Parathyroid adenoma (tissue), 2 donors: ENCODE data around the gene POLR3H.
A peak's percentile ranks its signal among the peaks of the same experiment; 100 is the strongest.

Experiments
- H2AFZ ChIP-seq: fragments of 300-600 bp; sonication (generic); one replicate; pipeline ENCODE4 v1.7.0; 2017; ENCODE audit warnings: antibody characterized with exemption, mild to moderate bottlenecking
- H3K27ac ChIP-seq: fragments of 300-600 bp; sonication (generic); one replicate; pipeline ENCODE4 v1.7.0; 2017
- H3K27me3 ChIP-seq: fragments of 300-600 bp; sonication (generic); one replicate; pipeline ENCODE4 v1.7.0; 2017; ENCODE audit warnings: low read length; ENCODE audit not compliant: control insufficient read depth, insufficient read depth
- H3K36me3 ChIP-seq: fragments of 300-600 bp; sonication (generic); one replicate; pipeline ENCODE4 v1.7.0; 2017; ENCODE audit warnings: low read length; ENCODE audit not compliant: control insufficient read depth, insufficient read depth
- H3K4me1 ChIP-seq: fragments of 300-600 bp; sonication (generic); one replicate; pipeline ENCODE4 v1.7.0; 2017; ENCODE audit warnings: control low read depth
- H3K4me2 ChIP-seq: fragments of 300-600 bp; sonication (generic); one replicate; pipeline ENCODE4 v1.7.0; 2017; ENCODE audit warnings: low read length
- H3K4me3 ChIP-seq: fragments of 300-600 bp; sonication (generic); one replicate; pipeline ENCODE4 v1.7.0; 2017; ENCODE audit warnings: low read depth, low read length
- H3K79me2 ChIP-seq: fragments of 300-600 bp; sonication (generic); one replicate; pipeline ENCODE4 v1.7.0; 2017; ENCODE audit warnings: control low read depth
- H3K9ac ChIP-seq: fragments of 300-600 bp; sonication (generic); one replicate; pipeline ENCODE4 v1.7.0; 2017; ENCODE audit warnings: mild to moderate bottlenecking
- H3K9me3 ChIP-seq: fragments of 300-600 bp; sonication (generic); one replicate; pipeline ENCODE4 v1.7.0; 2017; ENCODE audit warnings: low read length; ENCODE audit not compliant: control insufficient read depth
- CTCF ChIP-seq: fragments of 300-600 bp; sonication (generic); IDR thresholded peaks from one replicate; pipeline ENCODE4 v1.7.0; 2017; ENCODE audit warnings: antibody characterized with exemption, mild to moderate bottlenecking
- donor health status: primary hyperparathyroidism.

The POLR3H gene

GRCh38 chr22:41487037-41487935 lies 57.0 kb downstream of the POLR3H start:
- Histone ChIP-seq H3K27me3 (no peaks in the 10 kb centered on the region), H3K27ac (peak overlapping the region; percentile 79), H3K4me2 (peak overlapping the region; percentile 36), H2AFZ (no peak overlapping the region), H3K4me1 (peaks cover 31% of the 10 kb centered on the region), H3K79me2 (peaks cover 20% of the 10 kb centered on the region), H3K9ac (no peak overlapping the region), H3K4me3 (no peak overlapping the region), H3K36me3 (no peaks in the 10 kb centered on the region), H3K9me3 (no peaks in the 10 kb centered on the region)
- TF ChIP-seq CTCF, result no peak

GRCh38 chr22:41485033-41485432 lies 59.2 kb downstream of the POLR3H start:
- Histone ChIP-seq H2AFZ (no peak overlapping the region), H3K79me2 (peaks cover 37% of the 10 kb centered on the region), H3K9ac (no peak overlapping the region), H3K36me3 (no peaks in the 10 kb centered on the region), H3K4me2 (no peak overlapping the region), H3K27ac (no peak overlapping the region), H3K4me3 (no peak overlapping the region), H3K9me3 (no peaks in the 10 kb centered on the region), H3K27me3 (no peaks in the 10 kb centered on the region), H3K4me1 (peaks cover 35% of the 10 kb centered on the region)
- no peak for TF ChIP-seq CTCF

GRCh38 chr22:41482319-41482935 lies 61.8 kb downstream of the POLR3H start:
- H3K4me3 ChIP-seq, result no peak overlapping the region
- H3K4me2 ChIP-seq, result no peak overlapping the region
- no peaks in the 10 kb centered on the region for H3K9me3 ChIP-seq
- H3K79me2 ChIP-seq, result peaks cover 62% of the 10 kb centered on the region
- no peak overlapping the region for H3K9ac ChIP-seq
- H3K36me3 ChIP-seq, result no peaks in the 10 kb centered on the region
- TF ChIP-seq CTCF, result no peak
- H3K4me1 ChIP-seq, result peaks cover 28% of the 10 kb centered on the region
- no peak overlapping the region for H3K27ac ChIP-seq
- no peak overlapping the region for H2AFZ ChIP-seq
- H3K27me3 ChIP-seq, result no peaks in the 10 kb centered on the region

GRCh38 chr22:41481925-41482318 lies 62.3 kb downstream of the POLR3H start:
- Histone ChIP-seq H3K4me2 (no peak overlapping the region), H3K36me3 (no peaks in the 10 kb centered on the region), H3K27me3 (no peaks in the 10 kb centered on the region), H3K27ac (peak overlapping the region; percentile 15), H3K4me1 (peaks cover 22% of the 10 kb centered on the region), H3K79me2 (peaks cover 65% of the 10 kb centered on the region), H3K4me3 (no peak overlapping the region), H3K9ac (no peak overlapping the region), H3K9me3 (no peaks in the 10 kb centered on the region), H2AFZ (no peak overlapping the region)
- TF ChIP-seq CTCF, result no peak
